Measurements from ENCODE around the gene KCTD1. TPM values are rescaled to one million over a fixed set of nuclear protein-coding genes. Genes with fewer than 3 reads are reported as not detected.

Gene KCTD1
- total and polyA plus RNA-seq, 4 donors: 4.0 to 17.5 (median 9.2) TPM

- Histone ChIP-seq H3K4me1 (ENCODE audit: control insufficient read depth in 5 of 5, insufficient read depth in 5 of 5, low read length in 5 of 5) (peaks cover 0 to 7% (median 0%) of the 10 kb centered on the region in 5 donors), H3K36me3 (ENCODE audit: control insufficient read depth in 4 of 4, insufficient read depth in 4 of 4, low read length in 4 of 4) (no peaks in the 10 kb centered on the region), H3K4me3 (no peak overlapping the region), H3K27me3 (ENCODE audit: control insufficient read depth in 3 of 3, insufficient read depth in 3 of 3, low read length in 2 of 3) (peaks cover 0 to 4% (median 0%) of the 10 kb centered on the region in 3 donors), H3K9ac (ENCODE audit: insufficient read depth in 1 of 2, low read length in 2 of 2) (no peak overlapping the region), H3K9me3 (ENCODE audit: control insufficient read depth in 4 of 4, insufficient read depth in 3 of 4, low read length in 3 of 4) (no peaks in the 10 kb centered on the region), H3K27ac (ENCODE audit: low read depth in 1 of 2, low read length in 1 of 2) (peak overlapping the region in 1 of 2 donors; percentile 48)
- TF ChIP-seq CTCF (IDR thresholded peaks at IDR 0.05; ENCODE audit: control extremely low read depth, extremely low read depth): no peak
- 62 to 69% methylated on average over 6 of the region's 6 CpGs for WGBS, 2 donors
- ATAC-seq (ENCODE audit: insufficient read depth, low FRiP score) (peak; percentile 76), DNase-seq (no peak)
Measured at GRCh38 chr18:26579941-26580618, 31.7 kb upstream of the KCTD1 start.

GRCh38 chr18:26575865-26576217 is 27.5 kb upstream of the KCTD1 start:
- H3K27me3 ChIP-seq (ENCODE audit: control insufficient read depth in 3 of 3, insufficient read depth in 3 of 3, low read length in 2 of 3): peaks cover 0 to 4% (median 0%) of the 10 kb centered on the region in 3 donors
- ATAC-seq (ENCODE audit: insufficient read depth, low FRiP score) (no peak), DNase-seq (peak in 1 of 3 donors; percentile 13)
- no peaks in the 10 kb centered on the region for H3K9me3 ChIP-seq (ENCODE audit: control insufficient read depth in 4 of 4, insufficient read depth in 3 of 4, low read length in 3 of 4)
- TF ChIP-seq CTCF (IDR thresholded peaks at IDR 0.05; ENCODE audit: control extremely low read depth, extremely low read depth): no peak
- H3K4me1 ChIP-seq (ENCODE audit: control insufficient read depth in 5 of 5, insufficient read depth in 5 of 5, low read length in 5 of 5): peaks cover 0 to 11% (median 0%) of the 10 kb centered on the region in 5 donors
- no peak overlapping the region for H3K27ac ChIP-seq (ENCODE audit: low read depth in 1 of 2, low read length in 1 of 2)
- no peak overlapping the region for H3K4me3 ChIP-seq
- H3K36me3 ChIP-seq (ENCODE audit: control insufficient read depth in 4 of 4, insufficient read depth in 4 of 4, low read length in 4 of 4): no peaks in the 10 kb centered on the region
- 38 to 55% methylated on average over 8 of the region's 8 CpGs for WGBS, 2 donors
- no peak overlapping the region for H3K9ac ChIP-seq (ENCODE audit: insufficient read depth in 1 of 2, low read length in 2 of 2)

- Histone ChIP-seq H3K27me3 (ENCODE audit: control insufficient read depth in 3 of 3, insufficient read depth in 3 of 3, low read length in 2 of 3) (peaks cover 0 to 4% (median 0%) of the 10 kb centered on the region in 3 donors), H3K4me3 (no peak overlapping the region), H3K27ac (ENCODE audit: low read depth in 1 of 2, low read length in 1 of 2) (peak overlapping the region in 1 of 2 donors; percentile 68), H3K9ac (ENCODE audit: insufficient read depth in 1 of 2, low read length in 2 of 2) (peak overlapping the region in 1 of 2 donors; percentile 82), H3K4me1 (ENCODE audit: control insufficient read depth in 5 of 5, insufficient read depth in 5 of 5, low read length in 5 of 5) (peaks cover 0 to 11% (median 0%) of the 10 kb centered on the region in 5 donors), H3K36me3 (ENCODE audit: control insufficient read depth in 4 of 4, insufficient read depth in 4 of 4, low read length in 4 of 4) (no peaks in the 10 kb centered on the region), H3K9me3 (ENCODE audit: control insufficient read depth in 4 of 4, insufficient read depth in 3 of 4, low read length in 3 of 4) (no peaks in the 10 kb centered on the region)
- WGBS, 2 donors: 3% methylated on average over 27 of the region's 27 CpGs
- peak; percentile 75 to 81 (median 77) for DNase-seq
- no peak for ATAC-seq (ENCODE audit: insufficient read depth, low FRiP score)
- no peak for TF ChIP-seq CTCF (IDR thresholded peaks at IDR 0.05; ENCODE audit: control extremely low read depth, extremely low read depth)
Measured at GRCh38 chr18:26574958-26575864, 26.9 kb upstream of the KCTD1 start.
